NB4 (cell line): ENCODE measurements around the gene MAT1A.

Experiments
- DNase-seq: peaks from one replicate; pipeline ENCODE4 v3.0.0; 2010; ENCODE audit warnings: low read depth
- H3K4me3 ChIP-seq: one replicate; pipeline ENCODE4 v1.5.1; 2011; ENCODE audit warnings: mild to moderate bottlenecking, low read depth, low read length, moderate library complexity
- MYC ChIP-seq: IDR thresholded peaks from 2 replicates; pipeline ENCODE4 v1.6.1; 2011; ENCODE audit warnings: low read depth, low read length
- POLR2A ChIP-seq: IDR thresholded peaks from 2 replicates; pipeline ENCODE4 v1.6.1; 2011; ENCODE audit warnings: mild to moderate bottlenecking; ENCODE audit not compliant: insufficient read length; ENCODE audit errors: extremely low read depth
- TF ChIP-seq, protein P1 (sequence below): IDR thresholded peaks from 2 replicates; pipeline ENCODE4 v1.6.1; 2011; ENCODE audit warnings: low read depth, low read length
- TF ChIP-seq, protein P2 (sequence below): IDR thresholded peaks from one replicate; pipeline ENCODE4 v1.5.1; 2012; ENCODE audit warnings: low read depth, low read length

The MAT1A gene

DNA sequence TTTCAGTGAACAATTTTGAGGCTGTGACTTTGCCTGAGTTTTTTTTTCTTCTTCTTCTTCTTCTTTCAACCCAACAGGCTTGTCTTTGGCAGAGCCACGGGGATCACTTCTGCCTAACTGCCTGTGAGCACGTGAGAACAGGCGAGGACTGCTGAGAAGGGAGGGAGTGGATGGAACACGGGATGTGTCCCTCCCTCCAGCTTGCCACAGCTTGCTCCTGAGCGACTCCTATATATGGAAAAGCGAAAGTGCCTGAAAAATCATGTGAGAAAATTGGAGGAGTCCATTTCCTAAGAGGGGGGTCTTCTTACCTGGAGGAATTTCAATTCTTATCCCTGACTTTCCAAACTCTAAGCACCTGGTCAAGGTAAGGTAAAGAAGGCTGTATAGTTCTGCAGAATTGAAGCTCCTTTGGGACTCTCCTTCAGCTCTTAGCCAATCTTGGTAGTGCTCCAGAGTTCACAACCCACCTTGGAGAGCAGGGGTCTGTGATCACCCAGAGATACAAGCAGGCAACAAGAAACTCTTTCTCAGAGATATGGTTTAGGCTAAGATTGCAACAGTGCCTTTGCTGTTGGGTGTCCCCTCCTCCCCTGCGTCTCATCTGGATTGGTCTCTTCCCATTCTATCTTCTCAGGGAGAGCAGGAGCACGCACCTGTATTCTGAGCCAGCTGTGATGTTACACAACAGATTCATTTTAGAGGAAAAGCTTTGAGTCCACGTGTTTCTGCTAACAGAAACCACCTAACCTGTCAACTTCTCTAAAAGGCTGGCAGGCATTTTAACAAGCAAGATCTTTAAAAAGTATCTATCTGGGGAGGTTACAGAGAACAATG is at the start of gene MAT1A:
TSS of gene MAT1A (minus strand) at position 208 of the 837 bp plus-strand sequence. CDS start 235 bp downstream, outside the sequence.
- H3K4me3 ChIP-seq: no peak within 1 kb of the TSS

DNA sequence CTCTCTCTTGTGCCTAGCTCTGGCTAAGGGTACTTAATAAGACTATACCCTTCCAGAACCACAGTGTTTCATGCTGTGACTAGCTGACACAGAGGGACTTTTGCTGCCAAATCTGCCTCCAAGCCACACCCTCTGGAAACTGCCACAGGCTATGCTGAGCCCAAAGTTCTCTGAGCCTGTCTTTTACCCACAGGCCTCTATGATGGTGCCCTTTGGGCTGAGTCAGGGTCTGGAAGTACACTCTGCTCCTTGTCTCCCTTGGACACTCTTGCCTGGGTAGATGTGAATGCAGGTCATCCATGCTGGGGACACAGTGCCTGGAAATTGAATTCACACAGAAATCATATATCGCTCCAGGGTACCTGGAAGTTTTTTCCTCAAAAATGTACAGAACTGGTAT is 44.5 kb upstream of the MAT1A start:
- TF ChIP-seq, protein P1, sequence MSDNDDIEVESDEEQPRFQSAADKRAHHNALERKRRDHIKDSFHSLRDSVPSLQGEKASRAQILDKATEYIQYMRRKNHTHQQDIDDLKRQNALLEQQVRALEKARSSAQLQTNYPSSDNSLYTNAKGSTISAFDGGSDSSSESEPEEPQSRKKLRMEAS: no peak
- no peak for TF ChIP-seq POLR2A
- TF ChIP-seq, protein P2, sequence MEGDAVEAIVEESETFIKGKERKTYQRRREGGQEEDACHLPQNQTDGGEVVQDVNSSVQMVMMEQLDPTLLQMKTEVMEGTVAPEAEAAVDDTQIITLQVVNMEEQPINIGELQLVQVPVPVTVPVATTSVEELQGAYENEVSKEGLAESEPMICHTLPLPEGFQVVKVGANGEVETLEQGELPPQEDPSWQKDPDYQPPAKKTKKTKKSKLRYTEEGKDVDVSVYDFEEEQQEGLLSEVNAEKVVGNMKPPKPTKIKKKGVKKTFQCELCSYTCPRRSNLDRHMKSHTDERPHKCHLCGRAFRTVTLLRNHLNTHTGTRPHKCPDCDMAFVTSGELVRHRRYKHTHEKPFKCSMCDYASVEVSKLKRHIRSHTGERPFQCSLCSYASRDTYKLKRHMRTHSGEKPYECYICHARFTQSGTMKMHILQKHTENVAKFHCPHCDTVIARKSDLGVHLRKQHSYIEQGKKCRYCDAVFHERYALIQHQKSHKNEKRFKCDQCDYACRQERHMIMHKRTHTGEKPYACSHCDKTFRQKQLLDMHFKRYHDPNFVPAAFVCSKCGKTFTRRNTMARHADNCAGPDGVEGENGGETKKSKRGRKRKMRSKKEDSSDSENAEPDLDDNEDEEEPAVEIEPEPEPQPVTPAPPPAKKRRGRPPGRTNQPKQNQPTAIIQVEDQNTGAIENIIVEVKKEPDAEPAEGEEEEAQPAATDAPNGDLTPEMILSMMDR: no peak
- no peak for TF ChIP-seq MYC
- no peak overlapping the region for H3K4me3 ChIP-seq
- DNase-seq: no peak

More for the DNA sequence above, at the start of gene MAT1A:
- DNase-seq: peak; percentile 13
- TF ChIP-seq POLR2A (no peak), MYC (peak; percentile 19; the same call in 1 of the 2 replicates)
- TF ChIP-seq, protein P1: peak; percentile 82
- TF ChIP-seq, protein P2: no peak

DNA sequence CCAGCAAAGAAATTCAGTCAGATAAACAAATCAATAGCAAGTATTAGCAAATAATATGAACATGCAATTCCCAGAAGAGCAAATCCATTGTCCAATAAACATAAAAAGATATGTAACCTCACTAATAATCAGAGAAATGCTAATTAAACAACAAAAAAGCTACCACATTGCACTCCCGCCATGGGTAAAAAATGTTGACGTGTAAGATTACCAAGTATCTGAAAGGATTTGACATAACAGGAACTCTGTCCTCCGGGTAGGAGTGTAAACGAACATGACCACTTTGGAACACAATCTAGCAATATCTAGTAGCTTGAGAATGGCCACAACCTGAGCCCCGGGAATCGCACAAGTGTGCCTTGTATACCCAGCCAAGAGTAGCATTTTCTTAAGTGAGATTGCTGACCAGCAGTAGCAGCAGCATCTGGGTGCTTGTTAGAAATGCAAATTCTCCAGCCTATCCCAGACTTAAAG is 35.5 kb upstream of the MAT1A start:
- no peak overlapping the region for H3K4me3 ChIP-seq
- TF ChIP-seq POLR2A: no peak
- TF ChIP-seq MYC: no peak
- TF ChIP-seq, protein P1: no peak
- TF ChIP-seq, protein P2: no peak
- DNase-seq: no peak

DNA sequence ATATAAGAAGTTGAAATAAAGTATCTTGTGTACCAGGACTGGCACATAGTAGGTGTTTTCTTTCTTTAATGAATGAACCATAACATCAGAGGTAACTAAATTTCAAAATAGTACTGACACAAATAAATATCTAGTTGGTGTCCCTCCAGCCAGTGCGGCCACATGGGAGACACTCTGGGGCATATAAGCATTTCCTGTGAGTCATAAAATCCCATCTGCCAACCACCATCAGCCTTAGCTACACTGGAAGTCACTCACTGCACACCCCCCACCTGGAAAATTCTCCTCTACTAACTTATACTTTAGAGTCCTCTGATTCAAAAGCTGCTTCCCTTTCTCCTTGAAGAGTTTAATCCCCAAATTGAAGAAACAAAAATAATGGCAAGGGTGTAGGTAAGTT is 34.6 kb upstream of the MAT1A start:
- DNase-seq: peak; percentile 79
- TF ChIP-seq, protein P1: peak; percentile 77
- TF ChIP-seq MYC (peak; percentile 75), POLR2A (no peak)
- TF ChIP-seq, protein P2: no peak
- no peak overlapping the region for H3K4me3 ChIP-seq

DNA sequence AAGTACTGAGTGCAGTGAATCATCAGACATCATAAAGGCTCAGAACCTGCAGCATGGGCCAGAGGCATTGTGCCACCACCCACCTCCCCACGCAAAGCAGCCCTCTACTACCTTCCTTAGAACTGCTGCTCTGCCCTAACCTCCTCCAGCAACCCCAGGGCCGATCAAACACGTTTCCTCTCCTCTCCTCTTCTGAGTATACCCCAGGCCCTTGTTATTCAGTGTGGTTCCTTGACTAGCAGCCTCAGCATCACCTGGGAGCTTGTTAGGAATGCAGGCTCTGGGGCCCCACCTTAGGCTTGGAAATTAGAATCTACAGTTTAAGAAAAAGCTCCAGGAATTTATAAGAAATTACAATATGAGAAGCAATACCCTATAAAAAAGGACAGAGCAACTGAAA is 33.9 kb upstream of the MAT1A start:
- no peak overlapping the region for H3K4me3 ChIP-seq
- TF ChIP-seq, protein P2: no peak
- TF ChIP-seq MYC: no peak
- DNase-seq: no peak
